Fibroblast of lung (primary cell): ENCODE results near the gene DGLUCY.

ENCODE experiments used
- EZH2 ChIP-seq: IDR thresholded peaks from 2 replicates; pipeline ENCODE4 v1.5.1; 2012; ENCODE audit warnings: low read length, control low read depth, mild to moderate bottlenecking; ENCODE audit errors: missing control alignments
- TF ChIP-seq, protein P1 (sequence below), 2 donors: IDR thresholded peaks in 1 of 2; conservative IDR thresholded peaks in 1 of 2; 1 replicate in 1 of 2; 2 replicates in 1 of 2; pipeline ENCODE4 v1.5.1; 2011 to 2012; ENCODE audit warnings: low read length in 2 of 2, control low read depth in 1 of 2, inconsistent platforms in 1 of 2, low read depth in 1 of 2, mild to moderate bottlenecking in 1 of 2

DNA sequence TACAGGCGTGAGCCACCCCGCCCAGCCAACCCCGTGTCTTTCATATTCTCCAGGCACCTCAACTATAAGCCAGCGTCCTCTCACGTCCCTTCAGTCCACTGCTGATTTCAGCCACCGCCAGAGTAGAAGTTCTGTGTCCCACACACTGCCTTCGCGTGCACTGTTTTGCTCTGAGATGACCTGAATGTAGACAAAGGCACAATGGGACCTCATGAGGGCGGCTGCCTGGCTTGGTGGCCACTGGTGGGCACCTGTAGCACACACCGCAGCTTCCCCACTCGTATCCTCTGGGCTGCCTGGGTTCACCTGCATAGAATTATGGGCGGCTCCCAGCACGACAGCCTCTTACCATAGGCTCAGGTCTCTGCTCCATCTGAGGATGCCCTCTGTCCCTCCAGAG, 73.4 kb downstream of the DGLUCY start:
- TF ChIP-seq, protein P1, sequence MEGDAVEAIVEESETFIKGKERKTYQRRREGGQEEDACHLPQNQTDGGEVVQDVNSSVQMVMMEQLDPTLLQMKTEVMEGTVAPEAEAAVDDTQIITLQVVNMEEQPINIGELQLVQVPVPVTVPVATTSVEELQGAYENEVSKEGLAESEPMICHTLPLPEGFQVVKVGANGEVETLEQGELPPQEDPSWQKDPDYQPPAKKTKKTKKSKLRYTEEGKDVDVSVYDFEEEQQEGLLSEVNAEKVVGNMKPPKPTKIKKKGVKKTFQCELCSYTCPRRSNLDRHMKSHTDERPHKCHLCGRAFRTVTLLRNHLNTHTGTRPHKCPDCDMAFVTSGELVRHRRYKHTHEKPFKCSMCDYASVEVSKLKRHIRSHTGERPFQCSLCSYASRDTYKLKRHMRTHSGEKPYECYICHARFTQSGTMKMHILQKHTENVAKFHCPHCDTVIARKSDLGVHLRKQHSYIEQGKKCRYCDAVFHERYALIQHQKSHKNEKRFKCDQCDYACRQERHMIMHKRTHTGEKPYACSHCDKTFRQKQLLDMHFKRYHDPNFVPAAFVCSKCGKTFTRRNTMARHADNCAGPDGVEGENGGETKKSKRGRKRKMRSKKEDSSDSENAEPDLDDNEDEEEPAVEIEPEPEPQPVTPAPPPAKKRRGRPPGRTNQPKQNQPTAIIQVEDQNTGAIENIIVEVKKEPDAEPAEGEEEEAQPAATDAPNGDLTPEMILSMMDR (conservative IDR thresholded peaks at IDR 0.05 in 1 of 2, IDR thresholded peaks at IDR 0.05 in 1 of 2; ENCODE audit: low read depth in 1 of 2, low read length in 2 of 2), result no peak
- no peak for TF ChIP-seq EZH2
